Muscle layer of colon (tissue), 2 donors: ENCODE results near the gene NUP42.
"Not testable (repeated sequence)": the region's sequence is repeated elsewhere in the genome, so short reads cannot be mapped to it uniquely, and the experiment has no call there.

Source experiments
- H3K27ac ChIP-seq: one replicate; pipeline ENCODE4 v1.7.0; 2013; ENCODE audit warnings: low read depth, mild to moderate bottlenecking, low read length, moderate library complexity
- H3K27me3 ChIP-seq, 2 donors: one replicate each; pipeline ENCODE4 v1.7.0; 2013; ENCODE audit warnings: low read length in 2 of 2, mild to moderate bottlenecking in 2 of 2; ENCODE audit not compliant: insufficient read depth in 2 of 2, control insufficient read depth in 1 of 2
- H3K36me3 ChIP-seq: one replicate; pipeline ENCODE4 v1.7.0; 2013; ENCODE audit warnings: mild to moderate bottlenecking, low read length; ENCODE audit not compliant: insufficient read depth
- H3K4me1 ChIP-seq: one replicate; pipeline ENCODE4 v1.7.0; 2013; ENCODE audit warnings: mild to moderate bottlenecking, low read length; ENCODE audit not compliant: insufficient read depth
- H3K4me3 ChIP-seq, 2 donors: one replicate each; pipeline ENCODE4 v1.7.0; 2013; ENCODE audit warnings: low read length in 2 of 2, low read depth in 1 of 2, mild to moderate bottlenecking in 1 of 2, moderate library complexity in 1 of 2
- H3K9ac ChIP-seq: one replicate; pipeline ENCODE4 v1.7.0; 2013; ENCODE audit warnings: low read length
- H3K9me3 ChIP-seq: one replicate; pipeline ENCODE4 v1.7.0; 2013; ENCODE audit warnings: mild to moderate bottlenecking, low read length
- donor health status: abdominal sarcoma.
- donor health status: Adenocarcinoma of cecum.

Gene NUP42

DNA sequence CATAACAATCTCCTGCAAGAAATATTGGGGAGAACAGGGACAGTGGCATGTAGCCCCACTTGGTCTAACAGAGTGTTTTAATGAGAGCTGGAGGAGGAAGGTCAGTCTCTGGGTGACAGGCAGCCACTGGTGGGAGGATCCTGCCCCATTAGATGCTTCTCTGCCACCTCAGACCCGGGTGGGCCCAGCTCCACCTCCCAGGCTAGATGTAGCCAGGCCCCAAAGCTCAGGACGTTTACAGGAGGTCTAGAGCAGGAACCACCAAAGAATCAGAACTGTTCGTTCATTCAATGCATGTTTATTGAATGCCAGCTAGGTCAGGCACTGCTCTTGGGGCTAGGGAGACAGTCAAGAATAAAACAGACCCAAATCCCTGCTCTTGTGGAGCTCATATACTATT is 36.3 kb downstream of the NUP42 start:
- no peak overlapping the region for H3K27ac ChIP-seq
- no peak overlapping the region for H3K4me3 ChIP-seq
- no peaks in the 10 kb centered on the region for H3K27me3 ChIP-seq
- H3K9ac ChIP-seq: no peak overlapping the region
- H3K4me1 ChIP-seq: no peaks in the 10 kb centered on the region
- H3K9me3 ChIP-seq: no peaks in the 10 kb centered on the region
- no peaks in the 10 kb centered on the region for H3K36me3 ChIP-seq

DNA sequence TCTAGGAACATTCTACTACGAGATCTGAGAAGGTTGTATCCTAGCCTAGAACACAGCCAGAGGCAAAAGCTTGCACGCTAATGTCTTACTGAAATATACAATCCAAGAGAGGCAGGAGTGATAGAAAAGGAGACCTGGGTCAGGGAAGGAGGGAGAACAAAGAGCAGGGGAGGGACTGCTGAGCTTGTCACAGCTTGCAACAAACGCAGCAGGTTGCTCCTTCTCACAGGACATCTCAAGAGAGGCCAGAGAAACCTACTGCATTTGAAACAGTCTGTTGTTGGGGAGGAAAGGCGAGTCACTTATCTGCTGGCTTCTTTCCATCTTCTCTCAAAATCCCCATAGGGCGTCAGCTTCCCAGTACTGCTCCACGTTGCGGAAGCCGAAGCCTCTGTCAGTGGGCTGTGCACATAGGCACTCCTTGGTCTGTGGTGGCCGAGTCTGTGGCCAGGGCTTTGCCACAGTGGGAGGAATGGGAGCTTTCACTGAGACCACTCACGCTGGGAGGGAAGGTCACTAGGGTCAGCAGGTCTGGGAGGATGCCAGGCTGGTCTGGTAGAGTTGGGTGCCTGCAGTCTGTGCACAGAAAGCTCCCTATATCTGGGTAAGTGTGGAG is 39.0 kb downstream of the NUP42 start:
- no peak overlapping the region for H3K27ac ChIP-seq
- H3K4me1 ChIP-seq: no peaks in the 10 kb centered on the region
- no peaks in the 10 kb centered on the region for H3K9me3 ChIP-seq
- H3K27me3 ChIP-seq: no peaks in the 10 kb centered on the region
- no peak overlapping the region for H3K4me3 ChIP-seq
- no peaks in the 10 kb centered on the region for H3K36me3 ChIP-seq
- no peak overlapping the region for H3K9ac ChIP-seq

DNA sequence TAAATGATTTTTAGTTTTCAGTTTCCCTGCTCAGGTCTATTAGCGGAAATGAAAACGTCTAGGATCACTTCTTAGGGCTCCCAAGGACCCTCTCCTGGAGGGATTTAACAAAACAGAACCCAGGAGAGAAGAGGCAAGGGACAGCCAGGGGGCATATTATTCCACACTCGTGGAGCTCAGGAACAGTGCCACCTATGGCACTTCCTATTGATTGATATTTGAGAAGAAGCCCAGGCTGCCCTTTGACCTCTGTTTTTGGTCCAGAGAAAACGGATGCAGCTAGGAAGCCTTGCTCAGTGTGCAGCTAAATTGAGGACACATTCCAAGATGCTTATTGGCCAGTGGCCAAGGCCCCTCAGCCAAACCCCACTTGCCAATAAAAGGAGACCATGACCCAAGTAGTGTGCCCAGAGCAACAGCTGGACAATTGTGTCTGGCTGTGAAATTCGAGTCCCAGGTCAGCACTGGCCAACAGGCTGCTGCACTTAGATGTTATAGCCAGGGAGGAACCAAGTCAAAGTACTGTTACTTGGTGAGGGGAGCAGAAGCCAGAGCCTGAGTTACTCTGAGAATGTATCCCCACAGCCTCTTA is 40.7 kb downstream of the NUP42 start:
- Histone ChIP-seq H3K36me3 (no peaks in the 10 kb centered on the region), H3K9ac (no peak overlapping the region), H3K4me3 (no peak overlapping the region), H3K9me3 (no peaks in the 10 kb centered on the region), H3K27me3 (no peaks in the 10 kb centered on the region), H3K4me1 (no peaks in the 10 kb centered on the region), H3K27ac (no peak overlapping the region)

DNA sequence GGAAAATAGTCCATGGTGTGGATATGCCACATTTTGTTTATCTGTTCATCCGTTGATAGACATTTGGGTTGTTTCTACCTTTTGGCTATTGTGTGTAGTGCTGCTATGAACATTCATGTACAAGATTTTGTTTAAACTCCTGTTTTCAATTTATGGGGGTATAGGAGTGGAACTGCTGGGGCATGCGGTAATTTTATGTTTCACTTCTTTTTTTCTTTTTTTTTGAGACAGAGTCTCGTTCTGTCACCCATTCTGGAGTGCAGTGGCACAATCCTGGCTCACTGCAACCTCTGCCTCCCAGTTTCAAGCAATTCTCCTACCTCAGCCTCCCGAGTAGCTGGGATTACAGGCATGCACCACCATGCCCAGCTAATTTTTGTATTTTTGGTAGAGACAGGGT is 42.5 kb downstream of the NUP42 start:
- H3K27ac ChIP-seq, H3K4me1 ChIP-seq, H3K36me3 ChIP-seq, H3K4me3 ChIP-seq, H3K9ac ChIP-seq, H3K9me3 ChIP-seq, H3K27me3 ChIP-seq: not testable (repeated sequence)

DNA sequence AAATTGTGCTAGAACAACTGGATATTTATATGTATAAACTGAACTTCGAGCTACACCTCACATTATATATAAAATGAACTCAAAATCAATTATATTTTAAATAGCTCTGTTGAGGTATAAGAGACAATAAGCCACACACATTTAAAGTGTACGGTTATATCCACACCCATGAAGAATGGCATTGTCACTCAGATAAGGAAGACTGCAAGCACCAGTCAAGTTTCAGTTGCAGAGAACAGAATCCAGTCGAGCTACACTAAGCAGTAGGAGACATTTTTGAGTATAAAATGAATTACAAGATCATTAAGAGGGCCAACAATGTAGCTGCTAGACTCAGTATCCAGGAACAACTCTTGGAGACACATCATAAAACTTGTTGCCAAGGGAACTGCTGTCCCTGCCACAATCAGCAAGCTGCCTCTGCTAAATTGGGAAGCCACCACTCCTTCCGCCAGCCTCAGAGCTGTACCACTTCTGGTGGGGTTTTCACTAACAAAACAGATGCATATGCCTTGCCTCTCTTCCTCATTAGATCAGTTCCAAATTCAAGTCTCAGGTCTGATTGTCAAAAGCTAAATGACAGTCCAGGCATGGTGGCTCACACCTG is 45.1 kb downstream of the NUP42 start:
- H3K27ac ChIP-seq: no peak overlapping the region
- H3K9me3 ChIP-seq: no peaks in the 10 kb centered on the region
- no peak overlapping the region for H3K9ac ChIP-seq
- no peaks in the 10 kb centered on the region for H3K4me1 ChIP-seq
- no peaks in the 10 kb centered on the region for H3K36me3 ChIP-seq
- H3K4me3 ChIP-seq: no peak overlapping the region
- no peaks in the 10 kb centered on the region for H3K27me3 ChIP-seq

DNA sequence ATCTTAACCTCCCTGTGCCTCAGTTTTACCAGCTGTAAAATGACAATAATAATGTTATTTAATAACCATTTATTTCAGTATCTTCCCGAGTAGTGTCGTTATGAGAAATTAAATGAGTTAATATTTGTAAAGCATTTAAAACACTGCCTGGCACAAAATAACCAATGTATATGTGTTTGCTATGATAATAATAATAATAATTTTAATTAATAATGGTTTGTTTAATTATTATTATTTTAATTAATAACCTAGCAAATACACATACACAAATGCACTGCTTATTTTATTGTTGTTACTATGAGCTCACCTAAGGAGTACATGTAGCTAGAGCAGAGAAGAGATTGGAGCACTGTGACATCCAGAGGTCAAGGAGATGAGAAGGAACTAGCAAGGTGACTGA is 46.6 kb downstream of the NUP42 start:
- no peaks in the 10 kb centered on the region for H3K27me3 ChIP-seq
- no peaks in the 10 kb centered on the region for H3K4me1 ChIP-seq
- no peak overlapping the region for H3K27ac ChIP-seq
- no peak overlapping the region for H3K9ac ChIP-seq
- H3K36me3 ChIP-seq: no peaks in the 10 kb centered on the region
- no peak overlapping the region for H3K4me3 ChIP-seq
- no peaks in the 10 kb centered on the region for H3K9me3 ChIP-seq

DNA sequence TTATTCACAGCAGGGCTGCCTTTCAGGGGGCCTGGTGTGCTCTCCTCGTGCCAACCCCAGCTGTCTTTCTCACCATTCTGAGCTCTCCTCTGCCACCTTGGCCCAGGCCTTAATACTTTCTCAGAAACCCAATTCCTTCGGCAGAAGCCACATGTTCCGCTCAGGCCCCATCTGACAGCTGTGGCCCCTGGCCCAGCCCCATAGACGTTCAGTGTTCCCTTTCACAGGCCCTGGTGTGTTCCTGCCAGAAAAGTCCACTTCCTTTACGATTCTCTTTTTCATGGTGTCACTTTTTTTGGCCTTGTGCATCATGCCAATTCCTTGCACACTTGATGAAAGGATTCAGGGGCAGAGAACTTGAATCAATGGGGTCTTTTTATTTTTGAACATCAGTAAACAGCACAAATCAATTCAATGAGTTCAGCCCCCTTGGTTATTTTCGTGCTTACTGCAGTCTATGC is 48.8 kb downstream of the NUP42 start:
- H3K9ac ChIP-seq: no peak overlapping the region
- H3K4me1 ChIP-seq: no peaks in the 10 kb centered on the region
- no peaks in the 10 kb centered on the region for H3K9me3 ChIP-seq
- no peak overlapping the region for H3K27ac ChIP-seq
- no peak overlapping the region for H3K4me3 ChIP-seq
- H3K36me3 ChIP-seq: no peaks in the 10 kb centered on the region
- H3K27me3 ChIP-seq: no peaks in the 10 kb centered on the region

DNA sequence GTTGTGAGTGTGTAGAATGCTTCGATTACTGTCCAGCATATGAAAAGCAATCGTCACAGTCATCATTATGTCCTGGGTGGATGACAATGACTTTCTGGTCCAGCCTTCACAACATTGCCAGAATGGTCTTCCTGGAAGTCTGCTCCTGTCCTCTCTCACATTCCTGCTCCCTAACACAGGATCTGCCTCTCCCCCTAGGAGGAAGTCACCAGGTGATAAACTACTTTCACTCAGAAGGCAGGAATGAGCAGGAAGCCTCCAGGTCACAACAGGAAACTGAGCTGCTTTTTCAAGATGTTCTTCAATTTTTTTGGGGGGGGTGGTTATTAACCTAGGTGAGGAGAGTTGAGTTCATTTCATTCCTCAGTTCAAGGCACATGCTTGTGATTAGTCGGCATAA is 51.1 kb downstream of the NUP42 start:
- Histone ChIP-seq H3K4me1 (no peaks in the 10 kb centered on the region), H3K4me3 (no peak overlapping the region), H3K9ac (no peak overlapping the region), H3K9me3 (no peaks in the 10 kb centered on the region), H3K27me3 (no peaks in the 10 kb centered on the region), H3K36me3 (no peaks in the 10 kb centered on the region), H3K27ac (no peak overlapping the region)

DNA sequence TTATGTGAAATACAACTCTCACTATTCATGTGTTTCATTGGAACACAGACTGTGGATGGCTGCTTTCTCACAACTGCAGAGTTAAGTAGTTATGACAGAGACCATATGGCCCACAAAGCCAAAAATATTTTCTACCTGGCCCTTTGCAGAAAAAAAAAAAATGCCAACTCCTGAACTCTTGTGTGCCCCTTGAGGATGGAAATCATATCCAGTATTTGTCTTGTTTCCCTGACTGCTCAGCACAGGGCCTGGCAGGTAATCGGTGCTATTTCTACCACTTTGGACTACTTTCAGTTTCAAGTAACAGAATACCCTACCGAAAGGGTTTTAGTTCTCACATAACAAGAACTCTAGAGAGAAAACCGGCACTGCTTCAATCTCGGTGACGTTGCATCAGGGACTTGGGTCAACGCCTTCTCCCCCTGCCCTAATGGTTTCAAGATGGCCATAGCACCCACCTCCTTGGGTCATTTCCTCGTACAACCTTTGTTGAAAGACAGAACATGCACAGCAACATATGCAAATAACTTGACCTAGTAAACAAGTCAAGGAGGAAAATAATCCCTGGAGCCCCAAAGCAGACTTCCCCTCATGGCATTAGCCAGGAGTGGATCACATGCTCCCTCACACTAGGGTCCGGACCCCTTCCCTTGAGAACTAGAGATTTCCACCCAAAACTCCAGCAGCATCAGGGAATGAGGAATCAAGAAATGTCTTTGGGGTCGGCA is 52.9 kb downstream of the NUP42 start:
- Histone ChIP-seq H3K36me3 (no peaks in the 10 kb centered on the region), H3K9me3 (no peaks in the 10 kb centered on the region), H3K4me3 (no peak overlapping the region), H3K27me3 (no peaks in the 10 kb centered on the region), H3K9ac (no peak overlapping the region), H3K4me1 (no peaks in the 10 kb centered on the region), H3K27ac (no peak overlapping the region)

DNA sequence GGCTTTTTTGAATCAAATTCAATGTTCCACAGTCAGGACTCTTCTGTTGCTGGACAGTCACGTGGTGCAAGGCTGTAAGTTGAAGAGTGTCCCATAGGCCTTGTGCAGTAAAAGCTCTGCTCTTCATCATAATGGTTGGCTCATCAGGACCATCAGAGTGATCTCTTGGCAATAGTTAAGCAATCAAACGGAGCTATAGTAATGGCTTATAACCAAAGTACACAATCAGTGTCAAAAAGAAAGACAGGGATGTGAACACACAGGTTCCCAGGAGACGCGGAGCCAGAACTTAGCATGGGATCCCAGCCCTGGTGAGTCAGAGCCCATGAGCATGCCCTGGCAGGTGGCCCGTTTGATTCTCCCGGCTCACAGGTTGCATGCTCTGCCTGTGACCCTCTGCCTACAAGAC is 54.0 kb downstream of the NUP42 start:
- Histone ChIP-seq H3K27me3 (no peaks in the 10 kb centered on the region), H3K9me3 (no peaks in the 10 kb centered on the region), H3K4me3 (no peak overlapping the region), H3K9ac (no peak overlapping the region), H3K36me3 (no peaks in the 10 kb centered on the region), H3K4me1 (no peaks in the 10 kb centered on the region), H3K27ac (no peak overlapping the region)

DNA sequence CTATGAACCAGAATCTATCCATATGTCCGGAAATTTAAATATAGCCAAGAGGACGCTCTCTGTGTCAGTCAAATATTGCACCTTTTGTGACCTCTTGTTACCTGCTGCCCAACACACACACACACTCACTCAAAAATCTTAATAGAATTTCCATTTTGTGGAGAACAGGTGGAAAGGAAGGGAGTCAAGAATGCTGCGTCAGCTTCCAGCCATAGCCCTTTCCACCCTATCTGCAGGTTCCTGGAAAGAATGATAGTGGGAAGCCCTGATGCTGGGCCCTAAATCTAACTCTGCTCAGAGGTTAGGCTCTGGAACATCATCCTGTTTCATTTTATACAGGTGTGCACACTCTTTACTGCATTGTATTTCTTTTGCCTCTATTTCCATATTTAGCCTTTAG is 55.2 kb downstream of the NUP42 start:
- H3K4me3 ChIP-seq: no peak overlapping the region
- no peaks in the 10 kb centered on the region for H3K27me3 ChIP-seq
- no peak overlapping the region for H3K27ac ChIP-seq
- H3K36me3 ChIP-seq: no peaks in the 10 kb centered on the region
- H3K9ac ChIP-seq: no peak overlapping the region
- H3K9me3 ChIP-seq: no peaks in the 10 kb centered on the region
- H3K4me1 ChIP-seq: no peaks in the 10 kb centered on the region
